Right lobe of liver (tissue), 4 donors: Measurements from ENCODE around the gene FUCA1.

Experiments used
- CTCF ChIP-seq, 4 donors: fragments of 200-600 bp in 3 of 4; fragments of 450-650 bp in 1 of 4; IDR thresholded peaks; one replicate each; pipeline versions ENCODE4 v1.5.1 to v1.8.0; 2016 to 2022; ENCODE audit warnings: antibody characterized with exemption in 4 of 4, mild to moderate bottlenecking in 2 of 4
- POLR2A ChIP-seq: fragments of 450-650 bp; IDR thresholded peaks from one replicate; pipeline ENCODE4 v1.6.1; 2017; ENCODE audit warnings: antibody characterized with exemption, mild to moderate bottlenecking
- donor health status: DM: no; HTN: no; CAD: no.
- donor health status: DM: no; HTN: no; CAD: no.
- donor health status: DM: no; HTN: yes; CAD: no.

- TF ChIP-seq CTCF (IDR thresholded peaks at IDR 0.05) (no peak), POLR2A (no peak)
Observed at GRCh38 chr1:23804183-23804835, 63.8 kb downstream of the FUCA1 start.
